Left lung (tissue), 10 donors: ENCODE results near the gene AP2A1. TPM values are rescaled to one million over a fixed set of nuclear protein-coding genes. Genes with fewer than 3 reads are reported as not detected.

Experiments used
- ATAC-seq: fragments of 200-7000 bp; cut with Tn5 transposase; one replicate; pipeline ENCODE4 v1.9.1; 2020; ENCODE audit warnings: moderate library complexity
- DNase-seq, 4 donors: peaks; one replicate each; pipeline ENCODE4 v3.0.0-alpha.2; 2013 to 2020
- H3K27ac ChIP-seq, 2 donors: fragments of 200-600 bp; sonication (generic) in 1 of 2; one replicate each; pipeline versions ENCODE4 v1.5.0 to v1.8.0; 2020 to 2021
- H3K27me3 ChIP-seq, 2 donors: fragments of 200-600 bp; sonication (generic) in 1 of 2; one replicate each; pipeline versions ENCODE4 v1.5.0 to v1.8.0; 2020 to 2021
- H3K36me3 ChIP-seq, 2 donors: fragments of 200-600 bp; sonication (generic) in 1 of 2; one replicate each; pipeline versions ENCODE4 v1.5.0 to v1.8.0; 2020 to 2021
- H3K4me1 ChIP-seq, 2 donors: fragments of 200-600 bp; one replicate each; pipeline ENCODE4 v1.8.0; 2021
- H3K4me3 ChIP-seq, 2 donors: fragments of 200-600 bp; sonication (generic) in 1 of 2; one replicate each; pipeline versions ENCODE4 v1.5.0 to v1.8.0; 2020 to 2021; ENCODE audit warnings: mild to moderate bottlenecking in 1 of 2
- H3K9me3 ChIP-seq, 2 donors: fragments of 200-600 bp; sonication (generic) in 1 of 2; one replicate each; pipeline versions ENCODE4 v1.5.0 to v1.8.0; 2020 to 2021
- intact Hi-C, 2 donors: fragments of 100-400 bp; cut with DNase I; formaldehyde crosslinking; loops; one replicate each; pipeline versions ENCODE4 v1.11.2 to v1.14.2; 2022
- polyA plus RNA-seq, 6 donors: library from polyadenylated mRNA; unstranded; fragments of 120-200 nt; gene quantifications; one replicate each; pipeline ENCODE4 v1.2.1, GENCODE V29; 2013; ENCODE audit not compliant: insufficient read length in 6 of 6
- total RNA-seq, 2 donors: library from RNA; stranded (reverse); fragmentation: NEBNext Ultra II Directional; extraction: Animal tissue kit (Norgen Biotek cat#: 25700); gene quantifications; one replicate each; pipeline ENCODE4 v1.2.1, GENCODE V29; 2021
- TF ChIP-seq, protein P1 (sequence below), 2 donors: fragments of 200-600 bp; sonication (generic) in 1 of 2; IDR thresholded peaks; one replicate each; pipeline versions ENCODE4 v1.5.0 to v1.8.0; 2021; ENCODE audit warnings: antibody characterized with exemption in 2 of 2
- donor health status: DM: no; HTN: yes; CAD: no.
- donor health status: DM: no; HTN: no; CAD: no.

Gene AP2A1
- total and polyA plus RNA-seq, 8 donors: 52.9 to 87.6 (median 66.4) TPM

DNA sequence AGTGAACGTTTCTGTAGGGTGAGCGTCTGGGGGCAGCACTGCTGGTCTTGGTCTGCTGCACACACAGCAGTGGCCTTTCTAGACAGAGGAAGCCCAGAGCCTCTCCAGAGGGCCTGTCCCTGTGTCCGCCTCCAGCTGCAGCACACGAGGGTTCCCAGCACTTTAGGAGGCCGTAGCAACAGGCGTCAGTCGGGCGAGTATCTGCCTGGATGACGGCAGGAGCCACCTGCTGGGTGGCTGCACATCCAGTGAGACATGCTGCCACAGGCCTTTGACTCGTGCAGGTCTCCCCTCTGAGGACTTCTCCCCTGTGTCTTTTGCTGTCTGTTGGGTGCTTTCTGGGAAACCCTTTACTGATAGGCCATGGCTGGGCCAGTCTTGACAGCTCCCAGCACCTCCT lies 22.1 kb downstream of the AP2A1 start:
- Histone ChIP-seq H3K36me3 (peaks cover 0 to 97% of the 10 kb centered on the region in 2 donors), H3K4me3 (no peak overlapping the region), H3K27ac (no peak overlapping the region), H3K27me3 (no peaks in the 10 kb centered on the region), H3K9me3 (no peaks in the 10 kb centered on the region), H3K4me1 (no peaks in the 10 kb centered on the region)
- no peak for DNase-seq
- intact Hi-C loops: no loop called here
- TF ChIP-seq, protein P1, sequence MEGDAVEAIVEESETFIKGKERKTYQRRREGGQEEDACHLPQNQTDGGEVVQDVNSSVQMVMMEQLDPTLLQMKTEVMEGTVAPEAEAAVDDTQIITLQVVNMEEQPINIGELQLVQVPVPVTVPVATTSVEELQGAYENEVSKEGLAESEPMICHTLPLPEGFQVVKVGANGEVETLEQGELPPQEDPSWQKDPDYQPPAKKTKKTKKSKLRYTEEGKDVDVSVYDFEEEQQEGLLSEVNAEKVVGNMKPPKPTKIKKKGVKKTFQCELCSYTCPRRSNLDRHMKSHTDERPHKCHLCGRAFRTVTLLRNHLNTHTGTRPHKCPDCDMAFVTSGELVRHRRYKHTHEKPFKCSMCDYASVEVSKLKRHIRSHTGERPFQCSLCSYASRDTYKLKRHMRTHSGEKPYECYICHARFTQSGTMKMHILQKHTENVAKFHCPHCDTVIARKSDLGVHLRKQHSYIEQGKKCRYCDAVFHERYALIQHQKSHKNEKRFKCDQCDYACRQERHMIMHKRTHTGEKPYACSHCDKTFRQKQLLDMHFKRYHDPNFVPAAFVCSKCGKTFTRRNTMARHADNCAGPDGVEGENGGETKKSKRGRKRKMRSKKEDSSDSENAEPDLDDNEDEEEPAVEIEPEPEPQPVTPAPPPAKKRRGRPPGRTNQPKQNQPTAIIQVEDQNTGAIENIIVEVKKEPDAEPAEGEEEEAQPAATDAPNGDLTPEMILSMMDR (IDR thresholded peaks at IDR 0.05): no peak
- ATAC-seq: no peak

DNA sequence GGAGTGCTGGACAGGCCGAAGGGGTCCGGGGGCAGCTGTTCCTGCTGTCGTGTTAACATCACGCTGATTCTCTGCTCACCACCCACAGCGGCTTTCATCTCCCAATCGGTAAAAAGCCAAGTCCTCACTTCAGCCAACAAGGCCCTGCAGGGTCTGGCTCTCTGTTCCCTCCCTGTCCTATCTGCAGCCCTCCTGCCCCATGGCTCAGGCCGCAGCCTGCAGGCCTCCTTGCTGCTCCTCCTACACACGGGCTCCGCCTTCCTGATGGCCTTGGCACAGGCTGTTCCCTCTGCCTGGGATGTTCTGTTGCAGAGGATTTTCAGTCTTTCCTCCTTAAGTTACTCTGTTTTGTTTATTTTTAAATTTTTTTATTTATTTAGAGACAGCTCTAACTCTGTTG lies 24.1 kb downstream of the AP2A1 start:
- Histone ChIP-seq H3K27ac (no peak overlapping the region), H3K9me3 (no peaks in the 10 kb centered on the region), H3K4me1 (no peaks in the 10 kb centered on the region), H3K27me3 (no peaks in the 10 kb centered on the region), H3K4me3 (no peak overlapping the region), H3K36me3 (peaks cover 0 to 97% of the 10 kb centered on the region in 2 donors)
- TF ChIP-seq, protein P1 (IDR thresholded peaks at IDR 0.05): no peak
- DNase-seq (no peak), ATAC-seq (peak; percentile 46)
- intact Hi-C loops: no loop called here

DNA sequence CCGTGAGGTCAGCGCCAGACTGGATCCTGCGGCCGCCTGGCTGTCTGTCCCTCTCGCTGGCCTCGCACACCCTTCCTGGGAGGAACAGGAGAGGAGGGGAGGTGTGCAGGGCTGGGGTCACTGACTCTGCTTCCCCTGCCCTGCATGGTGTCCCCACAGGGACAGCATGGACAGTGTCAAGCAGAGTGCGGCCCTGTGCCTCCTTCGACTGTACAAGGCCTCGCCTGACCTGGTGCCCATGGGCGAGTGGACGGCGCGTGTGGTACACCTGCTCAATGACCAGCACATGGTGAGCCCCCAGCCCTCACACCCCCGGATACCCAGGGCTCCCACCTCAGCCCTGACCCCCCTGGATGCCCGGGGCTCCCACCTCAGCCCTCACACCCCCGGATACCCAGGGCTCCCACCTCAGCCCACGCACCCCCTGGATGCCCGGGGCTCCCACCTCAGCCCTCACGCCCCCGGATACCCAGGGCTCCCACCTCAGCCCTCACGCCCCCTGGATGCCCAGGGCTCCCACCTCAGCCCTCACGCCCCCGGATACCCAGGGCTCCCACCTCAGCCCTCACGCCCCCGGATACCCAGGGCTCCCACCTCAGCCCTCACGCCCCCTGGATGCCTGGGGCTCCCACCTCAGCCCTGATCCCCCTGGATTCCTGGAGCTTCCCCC lies 25.1 kb downstream of the AP2A1 start:
- Histone ChIP-seq H3K9me3 (no peaks in the 10 kb centered on the region), H3K27ac (no peak overlapping the region), H3K36me3 (peaks cover 0 to 97% of the 10 kb centered on the region in 2 donors), H3K4me3 (no peak overlapping the region), H3K27me3 (no peaks in the 10 kb centered on the region), H3K4me1 (no peaks in the 10 kb centered on the region)
- intact Hi-C loops: no loop called here
- DNase-seq (no peak), ATAC-seq (no peak)
- TF ChIP-seq, protein P1 (IDR thresholded peaks at IDR 0.05): no peak

DNA sequence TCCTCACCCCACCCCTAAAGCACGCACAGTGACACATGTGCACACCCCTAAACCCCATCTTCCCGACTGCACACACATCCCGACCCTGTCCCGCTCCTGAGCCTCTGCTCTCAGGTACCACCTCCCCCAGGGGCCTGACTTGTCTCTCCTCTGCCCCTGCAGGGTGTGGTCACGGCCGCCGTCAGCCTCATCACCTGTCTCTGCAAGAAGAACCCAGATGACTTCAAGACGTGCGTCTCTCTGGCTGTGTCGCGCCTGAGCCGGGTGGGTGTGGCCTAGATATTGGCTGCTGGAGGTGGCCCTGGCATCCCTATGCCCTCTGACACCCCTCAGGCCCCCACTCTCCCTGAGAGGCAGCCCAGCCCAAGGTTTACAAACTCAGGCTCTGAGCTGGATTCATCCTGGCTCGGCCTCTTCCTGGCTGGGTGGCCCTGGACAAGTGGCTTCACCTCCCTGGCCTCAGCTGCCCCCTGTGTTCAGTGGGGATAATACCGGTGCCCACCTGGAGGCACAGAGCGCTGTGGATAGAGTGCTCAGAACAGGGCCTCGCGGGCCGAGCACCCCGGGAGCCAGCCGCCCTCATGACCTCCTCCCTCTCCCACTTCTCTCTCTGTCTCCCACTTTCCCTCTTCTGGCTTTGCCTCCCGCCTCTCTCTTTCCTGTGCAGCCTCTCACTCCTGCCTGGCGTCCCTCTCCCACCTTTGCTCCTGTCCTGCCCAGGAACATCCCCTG lies 26.2 kb downstream of the AP2A1 start:
- Histone ChIP-seq H3K4me3 (no peak overlapping the region), H3K4me1 (no peaks in the 10 kb centered on the region), H3K27me3 (no peaks in the 10 kb centered on the region), H3K9me3 (no peaks in the 10 kb centered on the region), H3K36me3 (peaks cover 0 to 99% of the 10 kb centered on the region in 2 donors), H3K27ac (no peak overlapping the region)
- no peak for DNase-seq
- no peak for ATAC-seq
- TF ChIP-seq, protein P1 (IDR thresholded peaks at IDR 0.05): no peak
- intact Hi-C loops: no loop called here

DNA sequence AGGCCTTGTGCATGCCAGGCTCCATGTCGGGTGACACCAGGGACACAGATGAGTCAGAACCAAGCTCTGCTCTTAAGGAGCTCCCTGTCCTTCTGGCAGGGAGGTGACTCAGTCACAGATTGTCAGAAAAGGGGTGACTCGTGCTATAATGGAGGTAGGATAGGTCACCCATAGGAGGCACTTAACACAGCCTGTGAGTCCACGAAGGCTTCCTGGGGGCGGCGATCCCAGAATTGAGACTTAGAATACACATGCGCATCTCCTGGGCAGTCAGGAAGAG lies 26.7 kb downstream of the AP2A1 start:
- Histone ChIP-seq H3K4me1 (no peaks in the 10 kb centered on the region), H3K4me3 (no peak overlapping the region), H3K9me3 (no peaks in the 10 kb centered on the region), H3K27me3 (no peaks in the 10 kb centered on the region), H3K27ac (no peak overlapping the region), H3K36me3 (peaks cover 0 to 99% of the 10 kb centered on the region in 2 donors)
- intact Hi-C loops: no loop called here
- TF ChIP-seq, protein P1 (IDR thresholded peaks at IDR 0.05): no peak
- DNase-seq: no peak
- ATAC-seq: no peak
